GM18498 (cell line): ENCODE results near the gene SUGCT.
A peak's percentile ranks its signal among the peaks of the same experiment; 100 is the strongest.

Experiments
- ATAC-seq: cut with Tn5 transposase; IDR thresholded peaks from one replicate; pipeline ENCODE4 v1.9.1; 2021; ENCODE audit warnings: mild to moderate bottlenecking, moderate library complexity; ENCODE audit not compliant: unreplicated experiment

Gene SUGCT

DNA sequence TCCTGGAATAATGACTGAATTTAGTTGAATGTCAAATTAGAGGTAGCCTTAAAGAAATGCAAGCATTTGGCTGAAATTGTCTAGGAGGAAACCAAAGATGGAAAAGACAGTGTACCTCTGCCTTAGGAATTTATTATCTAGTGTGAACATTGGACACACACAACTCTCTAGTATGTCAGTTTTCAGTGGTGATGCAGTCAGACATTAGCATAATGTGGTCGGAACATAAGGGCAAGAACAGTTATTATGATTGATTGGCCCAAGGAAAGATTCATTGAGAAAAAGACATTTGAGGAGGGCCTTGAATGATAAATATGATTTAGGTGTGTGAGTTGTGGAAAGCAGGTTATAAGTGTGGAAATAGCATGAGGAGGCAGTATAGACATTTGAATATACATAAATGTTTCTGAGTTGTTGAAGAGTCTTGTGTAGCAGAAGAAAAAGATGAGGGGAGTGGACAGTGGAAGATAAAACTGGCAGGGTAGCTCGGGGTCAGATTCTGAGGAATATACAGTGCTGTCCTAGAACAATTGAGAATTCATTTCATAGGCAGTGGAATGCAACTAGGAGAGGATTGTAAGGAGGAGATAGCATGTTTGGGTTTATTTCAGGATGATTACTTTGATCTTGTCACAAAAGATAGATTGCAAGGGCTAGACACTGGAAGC lies 414.7 kb downstream of the SUGCT start:
- ATAC-seq = no peak

GRCh38 chr7:40551685-40552576 lies 417.1 kb downstream of the SUGCT start:
- peak; percentile 76 for ATAC-seq

- ATAC-seq = no peak
Measured at GRCh38 chr7:40560672-40561071, 425.9 kb downstream of the SUGCT start.

DNA sequence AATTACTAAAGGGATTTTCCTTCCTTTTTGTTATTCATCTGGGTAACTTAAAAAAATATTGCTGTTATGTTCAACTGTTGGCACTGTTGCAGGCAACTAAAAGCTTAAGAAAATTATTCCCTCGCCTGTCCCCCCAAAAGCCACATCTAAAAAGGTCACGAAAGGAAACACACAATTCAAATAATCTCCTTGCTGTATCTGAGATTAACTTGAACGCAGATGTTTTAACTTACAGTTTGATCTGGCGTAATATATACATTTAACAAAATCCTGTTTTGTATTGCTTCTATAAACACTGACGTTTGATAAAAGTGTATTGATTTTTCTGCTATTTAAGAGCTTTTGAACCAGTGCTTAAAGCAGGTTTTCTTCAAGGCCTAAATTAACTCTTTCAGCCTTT lies 432.1 kb downstream of the SUGCT start:
- ATAC-seq = no peak

DNA sequence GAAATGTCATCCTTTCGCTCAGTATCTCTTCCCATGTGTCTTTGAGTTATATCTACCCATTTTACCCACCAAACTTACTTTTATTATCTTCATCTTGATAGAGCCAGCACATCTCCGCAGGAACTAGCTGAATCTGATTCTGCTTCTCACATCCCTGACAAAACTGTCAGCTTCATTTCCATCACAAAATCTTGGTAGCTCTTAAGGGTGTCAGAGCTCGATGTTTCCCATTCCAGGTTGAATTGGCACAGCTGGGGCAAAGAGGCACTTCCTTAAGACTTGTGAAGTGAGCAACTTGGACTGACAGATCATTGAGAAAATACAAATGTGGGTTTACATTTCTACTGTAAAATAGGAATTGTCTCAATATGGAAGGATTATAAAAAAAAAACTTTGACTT lies 434.5 kb downstream of the SUGCT start:
- no peak for ATAC-seq

- ATAC-seq = no peak
Measured at GRCh38 chr7:40570223-40570622, 435.4 kb downstream of the SUGCT start.

DNA sequence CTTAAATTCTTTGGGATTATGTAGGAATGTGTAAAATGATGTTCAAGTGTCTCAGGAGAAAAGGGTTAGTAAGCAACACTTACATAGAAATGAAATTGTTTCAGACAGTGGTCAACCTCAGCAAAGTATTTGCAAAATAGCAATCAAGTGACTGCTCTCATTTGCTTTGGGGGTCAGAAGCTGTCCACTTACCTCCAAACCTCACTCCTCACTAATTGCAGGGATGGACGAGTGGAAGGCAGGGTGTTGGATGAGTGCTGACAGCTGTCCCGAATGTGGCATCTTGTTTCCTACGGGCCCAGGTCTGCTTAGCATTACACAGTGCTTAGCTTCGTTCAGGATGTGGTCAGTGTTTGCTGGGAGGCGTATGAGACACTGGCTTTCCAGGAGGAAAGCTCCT lies 437.0 kb downstream of the SUGCT start:
- ATAC-seq = no peak

- no peak for ATAC-seq
Measured at GRCh38 chr7:40572810-40573465, 438.1 kb downstream of the SUGCT start.

DNA sequence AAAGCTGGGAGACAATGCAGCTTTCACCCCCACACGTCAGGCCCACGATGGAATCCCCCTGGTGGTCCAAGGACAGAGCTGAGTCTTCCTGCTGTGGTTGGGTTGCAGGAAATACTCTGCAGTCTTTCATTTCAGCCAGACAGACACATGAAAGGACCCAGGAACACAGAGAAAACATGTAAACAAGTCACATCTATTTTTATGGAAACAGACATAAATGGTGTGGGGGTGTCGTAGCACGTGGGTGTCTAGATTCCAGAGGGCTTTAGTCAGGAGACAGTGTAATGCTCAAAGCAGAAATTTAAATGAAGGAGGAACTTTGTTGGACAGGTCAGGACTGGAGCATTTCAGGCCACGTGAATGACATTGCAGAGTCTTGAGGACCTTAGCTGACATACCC lies 444.6 kb downstream of the SUGCT start:
- no peak for ATAC-seq

- ATAC-seq = no peak
Measured at GRCh38 chr7:40580776-40581175, 446.0 kb downstream of the SUGCT start.

DNA sequence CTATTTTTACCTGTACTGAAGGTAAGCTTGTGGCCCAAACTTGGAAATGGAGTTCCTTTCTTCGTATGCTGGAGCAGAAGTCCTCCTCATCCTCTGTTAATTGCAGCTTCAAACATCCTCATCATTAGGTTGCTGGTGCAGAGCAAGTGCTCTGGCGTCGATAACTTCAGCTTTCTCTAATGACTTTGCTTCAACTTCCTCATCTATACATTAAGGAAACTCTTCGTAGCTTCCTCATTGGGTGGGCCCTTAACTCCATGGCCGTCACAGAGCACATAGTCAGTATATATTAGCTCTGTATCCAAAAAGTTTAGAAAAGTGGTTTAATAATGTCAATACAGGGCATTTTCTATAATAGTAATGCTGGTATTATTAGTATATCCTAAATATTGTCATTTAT lies 447.7 kb downstream of the SUGCT start:
- no peak for ATAC-seq

- no peak for ATAC-seq
Measured at GRCh38 chr7:40583667-40584444, 449.1 kb downstream of the SUGCT start.

GRCh38 chr7:40584667-40585433 lies 450.0 kb downstream of the SUGCT start:
- ATAC-seq = no peak

DNA sequence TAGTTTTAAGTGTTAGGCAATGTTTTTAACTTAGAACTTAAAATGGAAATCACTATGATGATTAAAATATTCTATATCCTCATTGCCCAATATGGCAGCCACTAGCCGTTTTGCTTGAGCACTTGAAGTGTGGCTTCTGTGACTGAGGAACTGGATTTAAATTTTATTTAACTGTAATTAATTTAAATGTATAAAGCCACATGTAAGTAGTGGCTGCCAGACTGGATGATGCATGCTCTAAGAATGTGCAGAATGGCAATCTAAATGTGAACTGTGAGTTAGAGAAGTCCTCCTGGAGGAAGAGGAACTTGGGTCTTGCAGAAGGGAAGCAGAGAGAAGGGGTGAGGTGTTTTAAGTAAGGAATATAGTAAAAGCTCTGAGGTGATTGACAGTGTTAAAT lies 451.4 kb downstream of the SUGCT start:
- no peak for ATAC-seq

DNA sequence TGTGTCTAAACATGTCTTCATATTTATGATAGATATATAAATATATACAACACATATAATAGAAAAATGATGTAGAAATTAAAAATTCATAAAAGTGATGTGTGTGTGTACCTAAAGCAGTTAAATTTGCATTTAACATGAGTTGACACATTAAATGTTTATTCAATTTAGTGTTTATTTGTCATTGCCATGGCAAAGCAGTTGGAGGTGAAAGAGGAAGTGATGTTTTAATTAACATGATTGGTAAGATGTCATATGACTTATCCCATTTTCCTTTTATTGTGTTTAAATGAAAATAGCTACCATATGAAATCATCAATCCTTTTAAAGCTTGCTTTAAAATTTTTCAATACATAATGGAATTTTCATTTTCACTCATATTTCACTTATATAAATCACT lies 452.6 kb downstream of the SUGCT start:
- no peak for ATAC-seq

DNA sequence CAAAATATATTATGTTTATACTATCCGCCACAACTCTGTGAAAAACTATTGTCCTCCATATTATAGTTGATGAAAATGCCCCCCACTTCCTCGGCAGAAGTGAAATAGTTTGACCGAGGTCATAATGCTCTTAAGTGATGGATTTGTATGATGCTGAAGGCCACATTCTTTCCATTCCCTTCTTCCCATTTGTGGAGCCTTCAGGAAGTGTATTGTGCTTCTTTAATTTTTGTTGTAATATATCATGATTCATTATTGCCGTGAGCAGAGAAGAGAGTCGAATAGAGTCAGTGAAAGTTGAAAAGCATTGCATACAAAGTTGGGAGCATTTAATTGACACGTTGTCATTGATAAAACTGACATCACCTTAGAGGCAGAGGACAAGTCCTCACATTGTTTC lies 460.3 kb downstream of the SUGCT start:
- no peak for ATAC-seq

DNA sequence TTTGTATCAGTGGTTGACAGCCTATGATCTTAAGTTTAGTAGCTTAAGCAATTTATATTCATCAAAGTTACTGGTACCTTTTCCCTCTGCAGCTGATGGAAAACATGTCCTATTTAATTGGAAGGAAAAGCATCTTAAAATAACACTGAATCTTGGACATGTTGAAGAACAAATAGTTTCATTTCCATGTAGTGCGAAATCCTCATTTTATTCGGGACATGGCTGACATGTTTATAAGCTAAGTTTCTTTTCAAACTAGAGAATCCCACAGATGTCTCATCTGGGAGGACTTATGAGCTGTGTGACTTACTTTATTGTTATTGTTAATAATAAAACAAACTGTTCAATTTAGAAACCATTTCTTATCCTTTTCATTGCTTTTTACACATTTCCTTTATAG lies 461.0 kb downstream of the SUGCT start:
- no peak for ATAC-seq

GRCh38 chr7:40597517-40597916 lies 462.7 kb downstream of the SUGCT start:
- no peak for ATAC-seq

GRCh38 chr7:40598915-40599314 lies 464.1 kb downstream of the SUGCT start:
- no peak for ATAC-seq

- ATAC-seq = no peak
Measured at GRCh38 chr7:40599836-40600235, 465.0 kb downstream of the SUGCT start.
